ENCODE measurements around the gene UGGT1.
"Not testable (repeated sequence)": the region's sequence is repeated elsewhere in the genome, so short reads cannot be mapped to it uniquely, and the experiment has no call there.

The UGGT1 gene

GRCh38 chr2:128174067-128174466 lies 83.1 kb downstream of the UGGT1 start:
- DNase-seq, result not testable (repeated sequence)

- no peak for DNase-seq
Observed at GRCh38 chr2:128177315-128177714, 86.3 kb downstream of the UGGT1 start.

- no peak for DNase-seq
Observed at GRCh38 chr2:128178149-128178649, 87.2 kb downstream of the UGGT1 start.

DNA sequence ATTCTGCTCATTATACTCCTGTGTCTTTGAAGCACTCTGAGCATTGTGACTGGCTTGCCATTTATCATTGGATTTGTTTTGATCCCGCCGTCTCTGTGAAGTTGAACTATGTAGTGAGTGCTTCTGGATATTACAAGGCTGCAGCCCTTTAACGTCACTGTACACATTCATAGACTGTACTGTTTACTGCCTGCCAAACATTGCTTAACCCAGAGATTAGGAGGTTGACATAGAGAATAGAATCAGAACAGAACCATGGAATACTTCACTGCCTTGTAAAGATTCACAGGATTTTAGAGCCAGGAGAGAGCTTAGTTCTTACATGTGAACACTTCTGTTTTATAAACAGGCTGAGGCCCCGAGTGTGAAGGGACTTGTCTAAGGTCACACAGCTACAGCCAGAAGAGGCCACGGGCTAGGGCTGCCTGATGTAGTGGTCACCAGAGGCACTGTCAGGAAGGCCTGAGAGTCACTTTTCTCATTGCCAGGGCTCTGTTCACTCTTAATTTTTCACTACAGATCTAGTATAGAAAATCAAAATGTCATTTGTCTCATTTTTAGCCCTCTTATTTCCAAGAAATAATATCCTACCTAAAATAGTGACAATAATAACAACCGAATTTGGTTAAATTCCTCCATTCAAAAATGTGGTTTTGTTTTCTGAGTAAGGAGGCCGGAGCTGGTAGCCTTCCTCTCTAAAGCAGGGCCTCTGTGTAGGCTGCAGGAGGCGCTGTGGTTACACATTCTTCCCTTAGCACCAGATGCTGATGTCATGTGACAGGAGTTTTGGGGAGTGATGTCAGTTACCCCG lies 87.9 kb downstream of the UGGT1 start:
- no peak for DNase-seq

GRCh38 chr2:128179461-128179755 lies 88.4 kb downstream of the UGGT1 start:
- DNase-seq, result no peak

DNA sequence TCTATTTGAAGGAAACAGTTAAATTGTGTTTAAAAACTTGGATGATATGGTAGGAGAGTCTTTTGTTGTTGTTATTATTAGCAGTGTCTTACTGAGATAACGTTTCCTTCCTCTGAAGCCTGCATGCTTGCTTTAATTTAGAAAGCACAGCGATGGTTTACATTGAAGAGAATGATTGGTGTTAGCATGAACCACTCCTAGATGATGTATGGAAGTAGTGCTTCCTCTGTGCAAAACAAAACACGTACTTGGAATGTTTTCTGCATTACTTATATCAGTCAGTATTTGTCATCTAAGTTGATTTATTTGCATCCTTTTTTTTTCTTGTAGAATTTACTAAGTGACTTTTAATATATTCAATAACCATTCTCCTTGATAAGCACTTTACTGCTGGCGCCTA lies 89.0 kb downstream of the UGGT1 start:
- no peak for DNase-seq

GRCh38 chr2:128185576-128185975 lies 94.6 kb downstream of the UGGT1 start:
- DNase-seq, result no peak

GRCh38 chr2:128187032-128187654 lies 96.1 kb downstream of the UGGT1 start:
- DNase-seq, result no peak

DNA sequence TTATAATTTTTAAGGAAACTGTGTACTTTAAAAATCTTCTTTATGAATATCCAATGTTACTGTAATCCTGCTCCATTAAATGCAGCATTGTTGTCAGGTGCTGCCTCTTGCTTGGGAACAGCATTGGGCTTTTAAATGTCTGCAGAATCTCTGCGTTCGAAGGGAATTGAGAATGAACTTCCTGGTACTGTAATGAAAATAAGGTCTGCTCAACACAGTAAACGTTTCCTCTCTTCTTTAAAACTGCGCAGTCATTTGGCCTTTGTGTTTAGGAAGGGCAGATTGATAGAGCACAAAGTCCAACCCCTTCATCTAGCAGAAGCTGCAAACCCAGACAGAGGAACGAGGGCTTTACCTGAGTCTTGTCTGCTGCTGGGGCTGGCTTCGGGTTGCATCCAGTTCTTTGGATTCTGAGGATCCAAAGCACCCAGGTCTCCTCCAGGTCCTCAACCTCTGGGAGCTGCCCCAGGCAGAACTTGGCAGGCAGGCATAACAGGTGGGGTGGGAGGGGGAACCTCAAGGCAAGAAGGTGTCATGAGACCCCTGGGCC lies 104.5 kb downstream of the UGGT1 start:
- DNase-seq, result no peak

DNA sequence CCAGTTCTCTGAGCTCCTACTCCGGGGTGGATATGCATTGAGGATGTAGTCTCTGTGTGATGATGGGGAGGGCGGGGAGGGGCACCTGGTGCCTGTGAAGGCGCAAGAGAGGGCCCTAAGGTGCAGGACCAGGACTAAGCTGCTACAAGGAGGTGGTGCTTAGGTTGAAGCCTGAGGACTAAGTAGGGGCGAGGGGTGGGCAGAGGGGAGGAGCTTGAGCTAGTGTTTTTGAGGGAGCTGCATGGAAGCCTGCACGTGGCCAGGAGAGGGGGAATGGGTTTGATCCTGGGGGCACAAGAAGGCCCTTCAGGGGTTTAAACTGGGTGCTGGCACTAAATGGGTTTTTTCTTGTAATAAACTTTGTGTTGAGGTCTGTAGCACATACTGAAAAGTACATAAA lies 105.0 kb downstream of the UGGT1 start:
- no peak for DNase-seq

GRCh38 chr2:128196471-128196931 lies 105.5 kb downstream of the UGGT1 start:
- DNase-seq, result no peak

- no peak for DNase-seq
Observed at GRCh38 chr2:128197059-128197458, 106.1 kb downstream of the UGGT1 start.

GRCh38 chr2:128198656-128199055 lies 107.7 kb downstream of the UGGT1 start:
- DNase-seq, result no peak

DNA sequence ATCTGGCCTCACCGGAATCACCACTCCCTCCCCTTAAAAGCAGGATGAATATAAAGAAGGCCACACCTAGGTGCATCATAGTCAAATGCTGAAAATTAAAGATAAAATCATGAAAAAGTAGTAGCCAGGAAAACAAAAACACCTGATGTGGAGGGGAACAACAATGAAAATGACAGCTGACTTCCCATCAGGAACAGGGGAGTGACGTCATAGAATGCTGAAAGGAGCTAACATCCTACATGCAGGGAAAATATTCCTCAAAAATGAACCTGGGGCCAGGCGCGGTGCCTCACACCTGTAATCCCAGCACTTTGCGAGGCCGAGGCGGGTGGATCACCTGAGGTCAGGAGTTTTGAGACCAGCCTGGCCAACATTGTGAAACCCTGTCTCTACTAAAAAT lies 108.1 kb downstream of the UGGT1 start:
- DNase-seq, result no peak

DNA sequence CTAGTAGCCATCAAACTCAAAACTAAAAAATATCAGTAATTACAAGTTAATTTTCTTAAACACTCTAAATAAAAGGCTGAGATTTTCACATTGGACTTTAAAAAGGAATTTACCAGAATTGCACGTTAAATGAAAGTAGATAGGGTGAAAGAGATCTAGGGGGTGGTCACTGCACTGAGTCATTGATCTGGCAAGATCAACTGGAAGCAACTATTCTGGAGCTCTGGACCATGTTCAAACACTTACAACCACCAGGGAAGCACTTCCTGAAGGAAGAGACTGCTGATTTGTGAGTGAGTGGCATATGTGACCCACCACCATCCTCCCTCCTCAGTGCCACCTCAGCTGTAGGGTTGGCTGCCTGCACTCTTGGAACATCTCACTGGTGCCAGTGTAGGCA lies 111.8 kb downstream of the UGGT1 start:
- no peak for DNase-seq

DNA sequence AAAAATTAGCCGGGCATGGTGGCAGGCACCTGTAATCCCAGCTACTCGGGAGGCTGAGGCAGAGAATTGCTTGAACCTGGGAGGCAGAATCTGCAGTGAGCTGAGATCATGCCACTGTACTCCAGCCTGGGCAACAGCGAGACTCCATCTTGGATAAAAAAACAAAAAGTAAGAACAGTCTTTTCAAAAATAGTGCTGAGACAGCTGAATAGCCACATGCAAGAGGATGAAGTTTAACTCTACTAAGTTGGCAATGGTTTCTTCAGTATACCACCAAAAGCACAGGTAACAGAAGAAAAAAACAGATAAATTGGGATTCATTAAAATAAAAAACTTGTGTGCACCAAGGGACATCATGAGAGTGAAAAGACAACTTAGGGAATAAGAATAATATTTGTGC lies 115.2 kb downstream of the UGGT1 start:
- DNase-seq, result no peak

- DNase-seq, result no peak
Observed at GRCh38 chr2:128208023-128208422, 117.0 kb downstream of the UGGT1 start.

DNA sequence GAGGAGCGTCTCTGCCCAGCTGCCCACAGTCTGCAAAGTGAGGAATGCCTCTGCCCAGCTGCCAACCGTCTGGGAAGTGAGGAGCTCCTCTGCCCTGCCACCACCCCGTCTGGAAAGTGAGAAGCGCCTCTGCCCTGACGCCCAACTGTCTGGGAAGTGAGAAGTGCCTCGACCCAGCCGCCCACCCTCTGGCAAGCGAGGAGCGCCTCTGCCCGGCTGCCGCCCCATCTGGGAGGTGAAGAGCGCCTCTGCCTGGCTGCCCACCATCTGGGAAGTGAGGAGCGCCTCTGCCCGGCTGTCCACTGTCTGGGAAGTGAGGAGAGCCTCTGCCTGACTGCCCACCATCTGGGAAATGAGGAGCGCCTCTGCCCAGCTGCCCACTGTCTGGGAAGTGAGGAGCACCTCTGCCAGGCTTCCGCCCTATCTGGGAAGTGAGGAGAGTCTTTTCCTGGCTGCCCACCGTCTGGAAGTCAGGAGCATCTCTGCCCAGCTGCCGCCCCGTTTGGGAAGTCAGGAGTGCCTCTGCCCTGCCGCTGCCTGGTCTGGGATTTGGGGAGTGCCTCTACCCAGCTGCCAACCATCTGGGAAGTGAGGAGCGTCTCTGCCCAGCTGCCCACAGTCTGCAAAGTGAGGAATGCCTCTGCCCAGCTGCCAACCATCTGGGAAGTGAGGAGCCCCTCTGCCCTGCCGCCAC lies 117.8 kb downstream of the UGGT1 start:
- not testable (repeated sequence) for DNase-seq

DNA sequence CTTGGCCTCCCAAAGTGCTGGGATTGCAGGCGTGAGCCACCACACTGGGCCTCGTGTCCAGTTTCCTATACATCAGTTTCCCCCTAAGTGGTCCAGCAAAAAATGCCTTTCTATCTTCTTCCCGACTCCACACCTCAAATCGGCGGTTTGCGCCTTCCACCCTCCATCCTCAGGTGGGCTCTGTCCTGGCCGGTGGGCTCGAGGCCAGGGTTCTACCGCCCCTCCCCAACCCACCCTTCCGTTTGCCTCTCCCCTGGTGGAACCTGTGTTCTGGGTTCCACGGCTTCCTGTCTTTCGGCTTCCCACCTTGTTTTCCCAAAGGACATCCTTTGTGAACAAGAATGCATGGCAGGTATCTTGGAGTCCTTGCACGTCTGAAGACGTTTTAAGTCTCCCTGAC lies 123.3 kb downstream of the UGGT1 start:
- DNase-seq, result no peak

DNA sequence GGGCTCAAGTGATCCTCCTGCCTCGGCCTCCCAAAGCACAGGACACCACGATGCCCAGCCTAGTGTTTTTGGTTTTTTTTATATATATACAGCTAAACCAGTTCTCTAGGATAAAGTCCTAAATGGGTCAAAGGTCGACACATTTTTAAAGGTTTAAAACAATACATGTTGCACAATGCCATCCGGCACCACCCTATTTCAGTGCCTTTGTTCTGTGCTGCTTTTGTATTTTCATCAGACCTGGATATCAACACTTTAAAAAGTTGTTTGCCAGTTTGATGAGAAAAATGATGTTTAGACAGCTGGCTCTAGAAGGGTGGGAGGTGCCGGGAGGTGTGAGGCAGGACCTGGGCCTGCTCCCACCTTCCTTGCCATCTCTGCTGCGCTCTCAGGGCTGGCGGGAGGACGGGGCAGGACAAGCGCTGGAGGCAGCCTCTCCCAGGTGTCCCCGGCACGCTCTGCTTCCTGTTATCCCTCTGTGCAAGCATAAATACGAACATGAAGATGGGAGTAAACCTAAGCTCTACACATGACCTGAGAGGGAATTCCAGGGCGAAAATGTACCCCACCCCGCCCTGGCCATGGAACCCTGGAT lies 124.0 kb downstream of the UGGT1 start:
- no peak for DNase-seq

GRCh38 chr2:128215897-128216642 lies 125.1 kb downstream of the UGGT1 start:
- DNase-seq, result no peak

GRCh38 chr2:128217671-128218070 lies 126.7 kb downstream of the UGGT1 start:
- no peak for DNase-seq
